Fibroblast of villous mesenchyme (primary cell): ENCODE measurements around the gene PPP3CA. TPM values are rescaled to one million over a fixed set of nuclear protein-coding genes. Genes with fewer than 3 reads are reported as not detected.

Experiments
- DNase-seq: peaks from one replicate; pipeline ENCODE4 v3.0.0-alpha.2; 2010; ENCODE audit warnings: low read depth
- H3K4me3 ChIP-seq: 2 replicates; pipeline ENCODE4 v1.5.1; 2011; ENCODE audit warnings: low read depth, mild to moderate bottlenecking, low read length
- total RNA-seq: library from RNA; depleted of rRNA; stranded (reverse); fragments of >200 nt; gene quantifications from 2 replicates; pipeline ENCODE4 v1.2.3, GENCODE V29; 2012
- TF ChIP-seq, protein P1 (sequence below): IDR thresholded peaks from 2 replicates; pipeline ENCODE4 v1.5.1; 2012; ENCODE audit warnings: low read depth, mild to moderate bottlenecking, low read length; ENCODE audit not compliant: insufficient read depth

Gene PPP3CA
- total RNA-seq, 1 donor, result 47.9 TPM

DNA sequence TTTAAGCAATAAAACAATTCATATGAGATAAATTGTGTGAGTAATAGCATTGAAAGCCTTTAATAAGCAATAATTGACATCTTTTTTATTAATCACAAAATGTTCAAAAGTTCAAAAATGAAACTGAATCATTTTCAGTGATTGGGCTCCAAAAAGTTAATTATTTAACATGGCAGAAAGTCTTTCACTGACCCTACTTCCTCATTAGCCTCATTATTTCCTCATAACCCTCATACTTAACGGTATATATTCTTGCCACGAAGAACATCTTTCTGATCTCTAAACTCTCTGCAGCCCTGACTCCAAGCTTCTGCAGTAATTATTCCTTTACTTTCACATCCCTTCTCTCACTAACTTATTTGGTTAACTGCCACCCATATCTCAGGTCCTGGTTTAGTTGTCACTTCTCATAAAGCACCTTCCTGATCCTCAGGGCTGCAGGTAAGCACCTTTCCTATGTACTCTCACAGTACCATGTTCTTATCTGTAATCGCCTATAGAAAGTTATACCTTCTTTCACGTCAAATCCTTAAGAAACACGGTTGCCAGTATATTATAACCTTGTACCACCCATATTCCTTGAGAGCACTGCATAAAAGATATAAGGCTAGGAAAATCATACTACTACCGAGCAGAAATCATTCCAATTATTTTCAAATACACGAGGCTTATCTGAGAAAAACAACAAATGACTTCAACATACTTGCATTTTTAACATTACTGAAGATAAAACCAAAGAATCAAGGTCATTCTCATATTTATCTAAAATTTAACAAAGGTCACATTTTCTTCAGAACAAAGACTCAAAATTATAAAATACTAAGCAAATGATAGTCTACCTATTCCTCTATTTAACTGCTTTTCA is 72.2 kb downstream of the PPP3CA start:
- TF ChIP-seq, protein P1, sequence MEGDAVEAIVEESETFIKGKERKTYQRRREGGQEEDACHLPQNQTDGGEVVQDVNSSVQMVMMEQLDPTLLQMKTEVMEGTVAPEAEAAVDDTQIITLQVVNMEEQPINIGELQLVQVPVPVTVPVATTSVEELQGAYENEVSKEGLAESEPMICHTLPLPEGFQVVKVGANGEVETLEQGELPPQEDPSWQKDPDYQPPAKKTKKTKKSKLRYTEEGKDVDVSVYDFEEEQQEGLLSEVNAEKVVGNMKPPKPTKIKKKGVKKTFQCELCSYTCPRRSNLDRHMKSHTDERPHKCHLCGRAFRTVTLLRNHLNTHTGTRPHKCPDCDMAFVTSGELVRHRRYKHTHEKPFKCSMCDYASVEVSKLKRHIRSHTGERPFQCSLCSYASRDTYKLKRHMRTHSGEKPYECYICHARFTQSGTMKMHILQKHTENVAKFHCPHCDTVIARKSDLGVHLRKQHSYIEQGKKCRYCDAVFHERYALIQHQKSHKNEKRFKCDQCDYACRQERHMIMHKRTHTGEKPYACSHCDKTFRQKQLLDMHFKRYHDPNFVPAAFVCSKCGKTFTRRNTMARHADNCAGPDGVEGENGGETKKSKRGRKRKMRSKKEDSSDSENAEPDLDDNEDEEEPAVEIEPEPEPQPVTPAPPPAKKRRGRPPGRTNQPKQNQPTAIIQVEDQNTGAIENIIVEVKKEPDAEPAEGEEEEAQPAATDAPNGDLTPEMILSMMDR, result no peak
- no peak overlapping the region for H3K4me3 ChIP-seq
- no peak for DNase-seq

DNA sequence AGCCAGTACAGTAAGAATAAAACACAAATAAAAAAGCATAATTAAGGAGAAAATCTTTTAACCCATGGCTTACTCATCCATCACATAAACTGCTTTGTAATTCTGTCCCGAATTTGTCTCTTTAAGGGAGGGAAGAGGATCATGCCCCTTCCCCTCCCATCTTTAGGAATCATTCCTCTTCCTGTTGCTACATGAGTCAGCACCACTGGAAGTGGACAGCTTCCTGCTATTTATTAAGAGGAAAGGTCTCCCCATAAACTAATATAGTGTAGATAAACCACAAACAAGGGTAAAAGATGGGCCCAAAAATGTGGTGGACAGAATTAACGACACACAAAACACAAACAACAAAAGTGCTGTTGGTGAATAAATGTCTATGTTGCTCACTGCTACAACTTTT is 75.8 kb downstream of the PPP3CA start:
- TF ChIP-seq, protein P1, result no peak
- no peak overlapping the region for H3K4me3 ChIP-seq
- DNase-seq, result peak; percentile 49

DNA sequence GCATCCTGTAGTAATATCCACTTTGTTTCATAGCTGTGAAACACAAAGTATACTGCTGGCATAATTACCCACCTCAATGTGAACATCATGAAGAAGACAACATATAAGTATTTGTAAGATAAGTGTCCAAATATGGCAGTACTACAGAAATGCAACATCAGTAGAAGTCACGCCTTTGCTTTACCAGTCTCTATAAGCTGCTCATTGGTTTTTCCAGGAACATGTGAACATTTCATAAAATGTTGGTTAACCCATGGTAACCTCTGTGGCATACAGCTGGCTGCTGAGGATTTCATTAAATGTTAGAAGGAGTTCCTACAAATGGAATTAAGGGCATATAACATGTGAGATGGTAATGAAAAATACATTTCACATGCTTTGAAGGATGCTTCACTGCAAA is 77.6 kb downstream of the PPP3CA start:
- DNase-seq, result no peak
- TF ChIP-seq, protein P1, result no peak
- no peak overlapping the region for H3K4me3 ChIP-seq

DNA sequence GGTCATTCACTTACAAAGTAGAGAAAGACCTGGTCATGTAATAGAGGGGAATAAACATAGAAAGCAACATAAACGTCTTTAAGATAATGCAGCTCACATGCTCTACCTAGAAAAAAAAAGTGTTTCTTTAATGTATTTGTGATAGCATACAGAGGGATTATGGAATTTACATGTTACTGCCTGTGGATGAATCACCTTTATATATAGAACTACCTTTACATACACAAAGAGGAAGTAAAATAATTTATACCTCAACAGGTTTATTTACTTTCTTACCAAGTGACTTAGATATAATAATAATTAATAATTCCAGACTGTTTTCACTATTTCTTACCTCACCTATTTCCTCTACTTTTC is 81.5 kb downstream of the PPP3CA start:
- DNase-seq, result no peak
- no peak overlapping the region for H3K4me3 ChIP-seq
- TF ChIP-seq, protein P1, result no peak

DNA sequence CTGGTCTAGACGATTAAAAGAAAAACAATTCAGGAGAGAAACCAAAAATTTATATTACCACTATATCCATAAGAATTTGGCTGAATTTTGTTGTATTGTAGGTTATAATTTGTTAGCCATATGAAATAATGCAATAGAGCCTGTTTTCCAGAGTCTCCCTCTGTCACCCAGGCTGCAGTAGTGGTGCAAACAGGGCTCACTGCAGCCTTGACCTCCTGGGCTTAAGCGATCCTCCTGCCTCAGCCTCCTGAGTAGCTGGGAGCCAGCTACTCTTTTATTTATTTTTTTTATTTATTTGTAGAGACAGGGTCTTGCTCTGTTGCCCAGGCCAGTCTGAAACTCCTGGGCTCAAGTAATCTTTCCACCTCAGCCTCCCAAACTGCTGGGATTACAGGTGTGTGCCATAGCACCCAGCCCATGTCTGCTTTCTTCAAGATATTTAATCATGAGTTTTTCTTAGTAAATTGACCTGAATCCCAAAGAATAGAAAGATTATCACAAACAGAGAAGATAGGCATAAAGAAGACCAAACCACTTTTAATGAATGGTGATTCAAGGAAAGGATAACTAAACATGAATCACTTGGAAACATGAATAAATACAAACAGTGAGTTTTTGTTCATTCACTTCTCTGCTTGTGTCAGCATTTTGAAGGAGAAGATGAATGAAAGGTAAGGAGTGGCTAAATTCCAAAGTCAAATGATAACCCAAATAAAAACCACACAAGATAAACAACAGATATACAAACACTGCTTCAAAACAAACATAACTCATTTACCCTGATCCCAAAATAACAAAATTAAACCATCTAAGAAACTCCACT is 82.1 kb downstream of the PPP3CA start:
- TF ChIP-seq, protein P1, result no peak
- no peak overlapping the region for H3K4me3 ChIP-seq
- no peak for DNase-seq

DNA sequence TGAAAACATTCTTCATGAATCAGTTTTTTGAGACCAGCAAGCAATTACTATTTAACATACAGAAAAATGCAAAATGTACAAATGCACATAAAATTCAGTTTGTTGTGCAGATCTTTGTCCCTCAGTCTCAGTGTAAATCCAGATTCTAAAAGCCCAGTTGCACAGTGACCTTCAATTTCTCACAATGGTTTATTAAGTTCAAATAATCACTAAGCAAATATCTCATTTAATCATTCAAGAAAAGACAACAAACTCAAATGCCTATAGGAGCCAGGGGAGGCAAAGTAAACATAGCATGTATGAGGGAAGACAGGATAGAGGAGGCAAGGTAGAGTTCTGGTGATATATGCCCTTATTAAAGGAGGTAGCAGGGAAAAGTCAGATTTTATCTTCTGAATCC is 82.8 kb downstream of the PPP3CA start:
- TF ChIP-seq, protein P1, result no peak
- no peak overlapping the region for H3K4me3 ChIP-seq
- DNase-seq, result no peak
